Endothelial cell (in vitro differentiated cells): ENCODE data around the gene DIAPH2. TPM values are rescaled to one million over a fixed set of nuclear protein-coding genes. Genes with fewer than 3 reads are reported as not detected.
"Not testable (repeated sequence)": the region's sequence is repeated elsewhere in the genome, so short reads cannot be mapped to it uniquely, and the experiment has no call there.

Source experiments
- DNase-seq: peaks from one replicate; pipeline ENCODE4 v3.0.0; 2021; ENCODE audit warnings: low spot score
- H3K27ac Mint-ChIP-seq: one replicate; pipeline ENCODE4 v1.8.0; 2021; ENCODE audit warnings: mixed read lengths, inconsistent platforms; ENCODE audit not compliant: unreplicated experiment
- H3K27me3 Mint-ChIP-seq: one replicate; pipeline ENCODE4 v1.8.0; 2021; ENCODE audit warnings: mild to moderate bottlenecking, moderate library complexity, mixed read lengths, inconsistent platforms; ENCODE audit not compliant: unreplicated experiment
- H3K36me3 Mint-ChIP-seq: one replicate; pipeline ENCODE4 v1.8.0; 2021; ENCODE audit warnings: mild to moderate bottlenecking, low read depth, mixed read lengths, inconsistent platforms; ENCODE audit not compliant: unreplicated experiment
- H3K4me1 Mint-ChIP-seq: one replicate; pipeline ENCODE4 v1.8.0; 2021; ENCODE audit warnings: mild to moderate bottlenecking, mixed read lengths, inconsistent platforms; ENCODE audit not compliant: unreplicated experiment
- H3K4me3 Mint-ChIP-seq: one replicate; pipeline ENCODE4 v1.8.0; 2021; ENCODE audit warnings: mild to moderate bottlenecking, mixed read lengths, inconsistent platforms; ENCODE audit not compliant: unreplicated experiment
- H3K9me3 Mint-ChIP-seq: one replicate; pipeline ENCODE4 v1.8.0; 2021; ENCODE audit warnings: mixed read lengths, inconsistent platforms; ENCODE audit not compliant: unreplicated experiment
- CTCF ChIP-seq: fragments of 200-600 bp; sonication (generic); IDR thresholded peaks from one replicate; pipeline ENCODE4 v1.5.0; 2021; ENCODE audit warnings: antibody characterized with exemption; ENCODE audit not compliant: unreplicated experiment
- total RNA-seq: library from RNA; stranded (reverse); fragmentation: NEBNext Ultra II Directional; extraction: Animal tissue kit (Norgen Biotek cat#: 25700); gene quantifications from one replicate; pipeline ENCODE4 v1.2.1, GENCODE V29; 2021; ENCODE audit not compliant: unreplicated experiment

DIAPH2 gene
- total RNA-seq, 1 donor from 2014 or later = 45.3 TPM

GRCh38 chrX:96713303-96713702 is 28.7 kb downstream of the DIAPH2 start:
- H3K4me1 Mint-ChIP-seq = no peaks in the 10 kb centered on the region
- H3K4me3 Mint-ChIP-seq = no peak overlapping the region

GRCh38 chrX:96714393-96714792 is 29.8 kb downstream of the DIAPH2 start:
- H3K27ac Mint-ChIP-seq, H3K4me3 Mint-ChIP-seq, DNase-seq, H3K9me3 Mint-ChIP-seq, H3K27me3 Mint-ChIP-seq, H3K4me1 Mint-ChIP-seq, H3K36me3 Mint-ChIP-seq: not testable (repeated sequence)

More at GRCh38 chrX:96713303-96713702, 28.7 kb downstream of the DIAPH2 start:
- Mint-ChIP-seq H3K27ac (no peak overlapping the region), H3K36me3 (no peaks in the 10 kb centered on the region), H3K27me3 (no peaks in the 10 kb centered on the region), H3K9me3 (no peaks in the 10 kb centered on the region)
- DNase-seq = no peak
- TF ChIP-seq CTCF = no peak

- H3K4me1 Mint-ChIP-seq = no peaks in the 10 kb centered on the region
- H3K27me3 Mint-ChIP-seq = no peaks in the 10 kb centered on the region
- DNase-seq = no peak
- peaks cover 4% of the 10 kb centered on the region for H3K9me3 Mint-ChIP-seq
- no peak overlapping the region for H3K27ac Mint-ChIP-seq
- H3K4me3 Mint-ChIP-seq = no peak overlapping the region
- no peaks in the 10 kb centered on the region for H3K36me3 Mint-ChIP-seq
- TF ChIP-seq CTCF = no peak
These were observed 30.8 kb downstream of the DIAPH2 start for GRCh38 chrX:96715481-96715880.

GRCh38 chrX:96719161-96719875 is 34.7 kb downstream of the DIAPH2 start:
- no peak overlapping the region for H3K27ac Mint-ChIP-seq
- no peaks in the 10 kb centered on the region for H3K27me3 Mint-ChIP-seq
- no peak for TF ChIP-seq CTCF
- DNase-seq = no peak
- no peaks in the 10 kb centered on the region for H3K36me3 Mint-ChIP-seq
- H3K4me3 Mint-ChIP-seq = no peak overlapping the region
- H3K9me3 Mint-ChIP-seq = peaks cover 4% of the 10 kb centered on the region
- peaks cover 3% of the 10 kb centered on the region for H3K4me1 Mint-ChIP-seq

- Mint-ChIP-seq H3K4me1 (peaks cover 7% of the 10 kb centered on the region), H3K36me3 (no peaks in the 10 kb centered on the region), H3K4me3 (no peak overlapping the region), H3K27ac (no peak overlapping the region), H3K9me3 (peaks cover 4% of the 10 kb centered on the region), H3K27me3 (no peaks in the 10 kb centered on the region)
- TF ChIP-seq CTCF = no peak
- no peak for DNase-seq
These were observed 36.7 kb downstream of the DIAPH2 start for GRCh38 chrX:96721354-96721753.
